Stimulated activated CD8-positive, alpha-beta memory T cell treated with anti-CD3 and anti-CD28 coated beads, Interleukin-12 subunit alpha, Interleukin-12 subunit beta, amount 100 ng/mL, for 4 hours (primary cell): Measurements from ENCODE around the gene DNAJB9.

Source experiments
- DNase-seq: peaks from one replicate; pipeline ENCODE4 v3.0.0-alpha.2; 2020; ENCODE audit warnings: low read depth

Gene DNAJB9

DNA sequence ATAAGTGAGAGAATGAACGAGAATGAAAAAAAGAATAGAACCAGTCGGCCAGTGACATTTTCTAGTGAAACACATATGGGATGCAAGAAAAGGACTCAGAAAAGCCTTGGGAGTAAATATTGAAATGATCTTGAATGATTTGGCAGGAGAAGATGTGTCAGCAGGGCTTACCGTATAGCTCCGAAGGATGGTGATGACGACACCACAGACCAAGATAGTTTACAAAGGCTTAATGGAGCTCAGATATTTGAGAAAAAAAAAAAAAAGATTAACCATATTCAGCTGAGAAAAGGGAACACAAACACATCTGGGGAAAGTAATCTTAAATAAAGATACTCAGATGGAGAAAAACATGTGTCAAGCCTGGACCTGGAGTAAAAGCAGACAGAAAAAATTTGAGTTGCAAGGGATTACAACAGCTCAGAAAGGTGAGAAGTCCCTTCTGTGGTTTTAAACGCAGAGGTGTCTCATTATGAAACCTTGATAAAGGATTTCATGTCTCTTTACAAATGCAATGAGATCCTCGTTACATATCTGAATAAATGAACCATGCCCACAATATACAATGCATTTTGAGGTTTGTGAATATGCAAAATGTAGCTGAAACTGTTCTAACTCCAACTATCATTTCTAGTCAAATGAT lies 36.0 kb downstream of the DNAJB9 start:
- DNase-seq, result no peak

DNA sequence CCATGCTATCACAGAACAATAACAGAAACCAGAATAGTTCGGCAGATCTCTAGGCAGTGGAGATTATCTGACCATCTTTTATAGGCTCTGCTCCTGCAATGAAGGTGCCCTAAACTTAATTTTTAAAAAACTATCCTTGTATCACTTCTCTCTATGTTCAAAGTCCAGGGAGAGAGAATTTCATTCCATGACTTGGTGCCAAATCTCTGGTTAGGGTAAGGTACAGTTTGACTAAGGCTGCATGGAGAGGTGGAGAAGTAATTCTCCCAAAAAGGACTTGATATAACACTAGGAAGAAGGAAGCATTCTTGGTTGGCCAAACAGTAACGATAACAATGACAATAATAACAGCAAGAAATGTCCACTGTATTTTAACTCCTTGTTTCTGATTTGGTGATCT lies 40.0 kb downstream of the DNAJB9 start:
- DNase-seq, result no peak

DNA sequence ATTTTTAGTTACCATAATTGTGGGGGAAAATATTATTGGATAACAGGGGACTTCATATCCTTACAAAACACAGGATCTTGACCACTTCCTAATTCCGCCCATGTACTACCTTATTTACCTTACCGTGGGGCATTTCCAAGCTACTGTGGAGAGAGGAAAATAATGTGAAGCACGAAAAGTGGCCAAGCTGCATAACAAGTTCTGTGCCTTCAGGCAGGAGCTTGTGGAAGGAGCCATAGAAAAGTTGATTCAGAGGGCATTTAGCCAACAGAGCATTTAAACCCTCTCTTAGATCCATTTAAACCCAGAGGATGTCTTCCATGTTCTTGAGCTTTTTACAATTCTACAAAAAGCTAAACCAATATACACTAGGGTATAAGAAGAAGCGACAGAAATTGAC lies 41.6 kb downstream of the DNAJB9 start:
- no peak for DNase-seq

DNA sequence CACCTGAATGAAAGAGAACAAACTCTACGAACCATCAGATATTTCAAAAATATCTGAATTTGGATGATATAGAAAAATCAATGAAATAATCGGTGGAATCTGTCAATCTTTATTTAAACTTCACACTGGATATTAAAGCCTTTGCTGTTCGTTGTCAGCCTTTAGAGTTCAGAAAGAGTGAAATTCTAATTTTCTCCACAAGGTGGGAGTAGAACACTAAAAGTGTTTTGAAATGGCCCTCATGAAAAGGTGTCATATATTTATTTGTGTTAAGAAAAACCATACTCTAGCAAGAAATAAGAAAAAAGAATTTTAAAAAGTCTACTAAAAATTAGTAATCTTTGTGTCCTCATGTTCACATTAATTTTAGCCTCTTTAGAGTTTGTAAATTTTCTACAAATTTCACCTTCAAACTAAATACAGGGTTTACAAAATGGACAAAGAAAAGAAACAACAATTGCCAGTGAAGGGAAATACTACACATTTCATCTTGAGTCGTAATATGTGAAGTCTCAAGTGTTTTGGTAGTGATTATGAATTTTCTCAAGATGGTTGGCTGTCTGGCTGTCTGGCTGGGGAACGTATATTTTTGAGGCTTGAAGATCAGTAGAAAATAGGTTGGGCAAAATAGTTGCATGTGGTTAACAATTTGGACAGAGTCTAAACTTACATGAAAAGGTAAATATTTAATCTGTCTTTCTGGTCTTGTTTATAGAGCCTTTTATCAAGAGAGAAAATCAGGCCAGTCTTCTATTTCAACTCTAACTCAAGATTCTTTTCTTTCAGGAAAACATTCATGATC lies 43.7 kb downstream of the DNAJB9 start:
- DNase-seq, result no peak

DNA sequence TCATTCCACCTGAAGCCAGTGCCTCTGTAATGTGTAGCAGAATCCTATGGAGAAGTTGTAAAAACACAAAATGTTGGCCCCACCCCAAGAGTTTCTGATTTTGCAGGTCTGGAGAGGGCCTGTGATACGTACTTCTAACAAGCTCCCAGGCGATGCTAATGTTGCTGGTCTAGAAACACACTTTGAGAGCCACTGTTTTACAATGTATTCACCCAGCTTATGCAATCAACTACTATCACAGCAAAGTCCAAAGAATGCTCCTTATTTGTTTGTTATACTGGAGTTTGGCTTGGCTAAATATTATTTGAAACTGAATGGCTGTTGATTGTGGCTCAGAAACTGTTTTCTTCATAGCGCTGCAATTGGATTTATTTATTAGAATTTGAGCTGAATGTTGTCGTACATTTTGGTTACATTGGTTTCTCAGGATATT lies 44.3 kb downstream of the DNAJB9 start:
- no peak for DNase-seq

DNA sequence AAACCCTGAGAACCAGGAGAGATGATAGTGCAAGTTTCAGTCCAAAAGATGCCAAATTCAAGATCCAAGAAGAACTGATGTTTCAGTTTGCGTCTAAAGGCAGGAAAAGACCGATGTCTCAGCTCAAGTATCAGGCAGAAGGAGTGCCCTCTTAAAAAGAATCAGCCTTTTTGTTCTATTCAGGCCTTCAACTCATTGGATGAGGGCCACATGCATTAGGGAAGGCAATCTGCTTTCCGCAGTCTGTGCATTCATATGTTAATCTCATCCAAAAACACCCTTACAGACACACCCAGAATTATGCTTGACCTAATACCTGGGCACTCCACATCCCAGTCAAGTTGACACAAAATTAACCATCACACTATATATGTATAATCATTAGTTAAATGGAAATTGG lies 45.2 kb downstream of the DNAJB9 start:
- no peak for DNase-seq

DNA sequence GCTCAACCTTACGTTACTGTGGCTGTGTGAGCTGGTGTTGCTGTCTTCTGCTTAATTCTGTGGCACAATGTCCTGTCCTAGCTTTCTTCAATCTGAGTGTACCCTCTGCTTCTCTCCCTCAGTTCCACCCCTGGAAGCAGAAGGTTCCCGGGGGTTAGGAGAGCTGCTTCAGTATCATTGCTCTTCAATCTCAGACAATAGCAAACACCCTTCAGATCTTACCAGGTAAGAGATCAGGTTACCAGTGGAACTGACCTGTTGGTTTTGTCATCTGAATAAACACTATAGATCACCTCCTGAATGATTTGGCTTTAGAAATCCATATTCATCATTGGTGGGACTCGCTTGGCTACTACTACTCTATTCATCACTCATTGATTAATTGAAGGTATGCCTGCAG lies 48.4 kb downstream of the DNAJB9 start:
- no peak for DNase-seq

DNA sequence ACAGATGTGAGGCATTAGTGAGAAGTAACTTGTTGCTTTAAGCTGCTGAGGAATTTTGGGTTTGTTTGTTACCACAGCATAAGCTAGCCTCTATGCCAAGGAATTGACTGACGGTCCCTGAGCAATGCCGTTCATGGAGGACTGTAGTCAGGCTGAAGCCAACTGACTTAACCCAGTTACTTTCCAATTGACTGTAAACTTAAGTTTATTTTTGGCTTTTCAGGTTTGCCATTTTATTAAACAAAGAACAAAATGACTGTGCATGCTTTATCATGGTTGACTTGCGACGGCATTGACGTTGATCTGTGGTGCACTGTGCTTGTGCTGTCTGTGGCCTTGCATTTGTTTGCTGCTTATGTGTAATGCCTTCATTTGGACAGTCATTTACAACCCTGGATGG lies 53.5 kb downstream of the DNAJB9 start:
- DNase-seq, result no peak
